HUES6 (cell line): ENCODE data around the gene USP21.

Experiments used
- H3K27ac ChIP-seq: 2 replicates; pipeline ENCODE4 v1.7.0; 2013; ENCODE audit warnings: low read depth, mild to moderate bottlenecking, low read length, inconsistent platforms
- H3K27me3 ChIP-seq: 2 replicates; pipeline ENCODE4 v1.6.1; 2013; ENCODE audit warnings: low read length; ENCODE audit not compliant: control insufficient read depth, insufficient read depth
- H3K36me3 ChIP-seq: 2 replicates; pipeline ENCODE4 v1.6.1; 2013; ENCODE audit warnings: low read length; ENCODE audit not compliant: control insufficient read depth, insufficient read depth
- H3K4me1 ChIP-seq: 2 replicates; pipeline ENCODE4 v1.6.1; 2013; ENCODE audit warnings: low read length; ENCODE audit not compliant: control insufficient read depth, insufficient read depth
- H3K4me3 ChIP-seq: 2 replicates; pipeline ENCODE4 v1.5.1; 2013; ENCODE audit warnings: low read depth, low read length
- H3K9ac ChIP-seq: one replicate; pipeline ENCODE4 v1.6.1; 2013; ENCODE audit warnings: mild to moderate bottlenecking, low read length
- H3K9me3 ChIP-seq: 2 replicates; pipeline ENCODE4 v1.6.1; 2013; ENCODE audit warnings: low read depth, low read length; ENCODE audit not compliant: control insufficient read depth, insufficient read depth

USP21 gene

DNA sequence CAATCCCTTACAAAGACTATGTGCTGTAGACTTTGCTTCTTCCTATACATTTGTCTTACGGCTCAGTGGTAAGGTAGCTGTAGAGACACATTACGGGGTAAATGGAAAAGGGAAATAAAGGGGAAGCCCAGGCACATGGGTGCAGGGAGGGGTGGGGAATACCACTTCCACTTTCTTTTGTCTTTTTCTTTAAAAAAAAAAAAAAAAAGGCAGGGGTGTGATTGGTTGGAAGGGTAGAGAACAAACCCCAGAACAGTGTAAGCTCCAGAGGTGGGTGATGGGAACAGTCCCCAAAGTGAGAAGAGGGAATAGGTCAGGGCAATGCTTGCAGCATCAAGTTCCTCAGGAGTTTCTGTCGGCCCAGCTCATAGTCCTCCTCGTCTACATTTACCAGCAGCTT lies 37.5 kb upstream of the USP21 start:
- Histone ChIP-seq H3K27ac (no peak overlapping the region), H3K9ac (no peak overlapping the region), H3K9me3 (no peaks in the 10 kb centered on the region), H3K36me3 (peaks cover 64% of the 10 kb centered on the region), H3K27me3 (no peaks in the 10 kb centered on the region), H3K4me3 (no peak overlapping the region), H3K4me1 (peaks cover 10% of the 10 kb centered on the region)

- Histone ChIP-seq H3K27ac (no peak overlapping the region), H3K9ac (no peak overlapping the region), H3K36me3 (peaks cover 75% of the 10 kb centered on the region), H3K9me3 (no peaks in the 10 kb centered on the region), H3K4me1 (peaks cover 10% of the 10 kb centered on the region), H3K27me3 (no peaks in the 10 kb centered on the region), H3K4me3 (no peak overlapping the region)
These were observed 36.3 kb upstream of the USP21 start for GRCh38 chr1:161122967-161123366.

GRCh38 chr1:161127649-161128048 lies 31.7 kb upstream of the USP21 start:
- no peak overlapping the region for H3K9ac ChIP-seq
- peaks cover 69% of the 10 kb centered on the region for H3K36me3 ChIP-seq
- H3K27ac ChIP-seq: no peak overlapping the region

GRCh38 chr1:161128591-161129420 lies 30.5 kb upstream of the USP21 start:
- Histone ChIP-seq H3K36me3 (peaks cover 59% of the 10 kb centered on the region), H3K4me1 (0 out of 2 replicates have a peak, but pooled peaks cover 7% of the 10 kb centered on the region)

More at GRCh38 chr1:161127649-161128048, 31.7 kb upstream of the USP21 start:
- H3K4me3 ChIP-seq: no peak overlapping the region
- no peaks in the 10 kb centered on the region for H3K27me3 ChIP-seq
- H3K4me1 ChIP-seq: 0 out of 2 replicates have a peak, but pooled peaks cover 7% of the 10 kb centered on the region
- H3K9me3 ChIP-seq: no peaks in the 10 kb centered on the region

DNA sequence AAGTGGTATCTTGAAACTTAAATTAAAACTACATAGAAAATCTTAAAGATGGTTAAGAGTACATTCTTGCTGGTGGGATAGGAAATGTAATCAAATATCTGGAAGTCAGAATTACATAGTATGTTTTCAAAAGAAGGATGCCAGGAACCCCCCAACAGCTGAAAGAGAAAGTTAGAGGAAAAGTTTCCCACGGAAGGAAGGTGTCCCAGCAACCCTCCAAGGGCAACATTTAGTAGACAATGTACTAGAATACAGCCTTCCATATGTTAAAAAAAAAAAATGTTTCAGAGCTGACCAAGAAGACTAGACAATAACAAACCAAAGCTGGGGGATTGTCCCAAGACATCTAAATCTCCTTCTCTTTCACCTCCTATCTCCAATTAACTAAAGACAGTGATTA lies 29.0 kb upstream of the USP21 start:
- no peaks in the 10 kb centered on the region for H3K27me3 ChIP-seq
- no peak overlapping the region for H3K27ac ChIP-seq
- H3K36me3 ChIP-seq: peaks cover 47% of the 10 kb centered on the region
- H3K9me3 ChIP-seq: no peaks in the 10 kb centered on the region
- H3K4me3 ChIP-seq: peak overlapping the region; percentile 92; the same call in 1 of the 2 replicates
- 0 out of 2 replicates have a peak, but pooled peaks cover 7% of the 10 kb centered on the region for H3K4me1 ChIP-seq
- H3K9ac ChIP-seq: no peak overlapping the region

More at GRCh38 chr1:161128591-161129420, 30.5 kb upstream of the USP21 start:
- no peak overlapping the region for H3K9ac ChIP-seq
- no peaks in the 10 kb centered on the region for H3K27me3 ChIP-seq
- no peak overlapping the region for H3K27ac ChIP-seq
- H3K9me3 ChIP-seq: no peaks in the 10 kb centered on the region
- H3K4me3 ChIP-seq: no peak overlapping the region

DNA sequence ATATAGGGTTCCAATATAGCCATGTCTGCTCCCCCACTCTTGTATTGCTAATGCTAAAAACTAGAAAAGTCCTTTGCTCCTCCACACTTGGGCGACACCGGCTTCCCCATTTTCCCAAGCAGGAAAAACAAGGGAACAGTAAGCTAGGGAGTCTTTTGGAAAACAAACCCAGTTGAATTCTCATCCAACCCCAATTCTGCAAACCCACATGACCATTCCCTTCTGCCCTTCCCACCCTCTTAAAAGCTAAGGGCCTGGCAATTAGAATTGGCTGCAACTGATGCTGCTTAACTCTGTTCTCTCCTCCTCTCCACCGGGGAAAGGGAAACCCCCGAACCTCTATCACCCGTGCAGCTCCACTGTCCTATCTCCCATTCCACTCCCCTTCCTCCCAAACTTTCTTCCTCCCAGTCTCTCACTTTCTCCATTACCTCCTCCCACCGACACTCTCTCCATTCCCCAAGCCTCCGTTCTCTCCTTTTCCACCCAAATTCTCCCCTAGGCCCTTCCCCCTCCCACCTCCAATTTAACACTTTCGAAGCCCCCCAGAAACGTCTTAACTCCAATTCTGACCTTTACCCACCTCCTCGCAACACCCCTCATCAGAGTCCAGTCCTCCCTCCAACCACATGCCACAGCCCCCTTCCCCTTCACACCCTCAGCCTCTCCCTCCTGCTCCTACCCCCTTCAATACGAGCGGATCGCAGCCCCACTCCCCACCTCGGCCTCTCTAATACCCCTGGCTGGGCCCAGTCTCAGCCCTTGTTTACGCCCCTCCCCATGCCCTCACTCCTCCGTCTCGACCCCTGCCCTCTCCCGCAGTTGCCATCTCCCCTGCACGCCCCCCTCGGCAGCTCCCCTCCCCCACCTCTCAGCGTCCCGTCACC lies 27.5 kb upstream of the USP21 start:
- Histone ChIP-seq H3K27ac (peak overlapping the region; percentile 89; the same call in 1 of the 2 replicates), H3K9ac (peak overlapping the region; percentile 90), H3K4me3 (peak overlapping the region; percentile 92), H3K27me3 (no peaks in the 10 kb centered on the region), H3K4me1 (0 out of 2 replicates have a peak, but pooled peaks cover 7% of the 10 kb centered on the region), H3K9me3 (no peaks in the 10 kb centered on the region), H3K36me3 (peaks cover 35% of the 10 kb centered on the region)

DNA sequence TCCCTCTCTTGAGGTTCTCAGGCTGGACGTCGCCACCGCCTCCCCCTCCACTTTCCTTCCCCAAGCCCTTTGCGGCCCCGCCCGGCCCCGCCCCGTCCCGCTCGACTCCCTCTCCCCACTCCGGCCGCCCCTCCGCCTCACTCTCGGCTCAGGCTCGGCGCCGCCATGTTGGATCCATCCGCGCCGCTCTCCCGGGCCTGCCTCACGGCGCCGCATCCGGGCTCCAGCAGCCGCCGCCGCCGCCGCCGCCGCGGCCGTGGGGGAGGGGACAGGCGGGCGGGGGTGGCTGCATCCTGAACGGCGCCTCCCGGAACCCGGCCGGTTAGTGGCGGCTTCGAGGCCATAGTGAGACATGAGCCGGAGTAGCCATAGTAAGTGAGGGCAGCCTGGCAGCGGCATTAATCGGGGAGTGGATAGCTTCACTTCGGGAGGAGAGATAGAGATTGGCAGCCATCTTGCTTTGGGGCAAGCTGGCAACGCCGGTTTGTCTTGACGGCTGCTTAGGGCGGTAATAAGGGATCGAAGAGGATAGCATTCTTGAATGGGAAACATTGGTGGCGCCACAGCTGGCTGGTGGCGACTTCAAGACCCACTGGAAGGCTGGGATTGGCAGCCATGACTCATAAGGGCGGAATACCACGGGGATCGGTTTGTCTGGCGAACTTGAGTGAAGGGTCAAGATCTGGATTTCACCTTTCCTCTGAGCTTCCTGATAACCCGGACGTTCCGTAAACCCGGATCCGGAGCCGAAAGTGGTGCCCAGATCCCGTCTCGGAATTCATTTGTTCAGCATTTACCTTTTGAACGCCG lies 26.7 kb upstream of the USP21 start, which contains the start of gene DEDD:
Gene DEDD, minus strand, starts transcription at position 258 of the 810 bp plus-strand sequence. CDS start 8,205 bp downstream, outside the sequence.
- peaks cover 27% of the 10 kb centered on the region for H3K36me3 ChIP-seq
- 0 out of 2 replicates have a peak, but pooled peaks cover 7% of the 10 kb centered on the region for H3K4me1 ChIP-seq
- peak within 1 kb of the TSS; percentile 90 for H3K9ac ChIP-seq
- H3K9me3 ChIP-seq: no peaks in the 10 kb centered on the region
- H3K4me3 ChIP-seq: peak within 1 kb of the TSS; percentile 92
- no peaks in the 10 kb centered on the region for H3K27me3 ChIP-seq
- H3K27ac ChIP-seq: peak within 1 kb of the TSS; percentile 89

- Histone ChIP-seq H3K4me1 (0 out of 2 replicates have a peak, but pooled peaks cover 7% of the 10 kb centered on the region), H3K4me3 (peak overlapping the region; percentile 92), H3K27me3 (no peaks in the 10 kb centered on the region), H3K9ac (peak overlapping the region; percentile 90), H3K27ac (peak overlapping the region; percentile 89), H3K36me3 (peaks cover 20% of the 10 kb centered on the region), H3K9me3 (no peaks in the 10 kb centered on the region)
These were observed 26.0 kb upstream of the USP21 start for GRCh38 chr1:161133220-161133740.

- Histone ChIP-seq H3K36me3 (no peaks in the 10 kb centered on the region), H3K9ac (no peak overlapping the region), H3K27ac (no peak overlapping the region), H3K27me3 (no peaks in the 10 kb centered on the region), H3K4me3 (no peak overlapping the region), H3K9me3 (no peaks in the 10 kb centered on the region), H3K4me1 (no peaks in the 10 kb centered on the region)
These were observed 21.4 kb upstream of the USP21 start for GRCh38 chr1:161137881-161138280.

DNA sequence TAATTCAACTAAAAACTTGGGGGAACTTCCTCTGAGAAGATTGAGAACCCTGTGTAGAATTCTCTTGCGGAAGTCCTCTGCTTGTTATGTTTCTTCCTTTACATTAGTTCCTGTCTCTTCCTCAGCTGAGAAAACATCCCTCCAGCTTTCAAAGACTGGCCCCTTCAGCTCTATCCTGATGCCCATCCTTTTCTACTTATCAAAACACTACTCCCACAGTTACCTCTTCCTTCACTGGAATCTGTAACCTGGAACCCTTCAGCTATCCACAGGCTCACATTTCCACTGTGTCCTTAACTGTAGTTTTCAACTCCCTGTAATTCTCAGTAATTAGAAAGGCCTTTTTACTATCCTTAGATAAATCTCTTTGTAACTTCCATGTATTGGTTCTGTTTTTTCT lies 20.9 kb upstream of the USP21 start:
- Histone ChIP-seq H3K27me3 (no peaks in the 10 kb centered on the region), H3K9me3 (no peaks in the 10 kb centered on the region), H3K9ac (no peak overlapping the region), H3K4me3 (no peak overlapping the region), H3K36me3 (no peaks in the 10 kb centered on the region), H3K4me1 (no peaks in the 10 kb centered on the region), H3K27ac (no peak overlapping the region)
